T-cell (primary cell): ENCODE data around the gene FOXA2. TPM values are rescaled to one million over a fixed set of nuclear protein-coding genes. Genes with fewer than 3 reads are reported as not detected.

Source experiments
- ATAC-seq, 4 experiments: fragments of 200-7000 bp in 3 of 4; fragments of 150-1000 bp in 1 of 4; cut with Tn5 transposase; replicated peaks in 1 of 4; 1 replicate in 3 of 4; 2 replicates in 1 of 4; pipeline ENCODE4 v1.10.0; 2021; ENCODE audit warnings: moderate library complexity in 3 of 4, mild to moderate bottlenecking in 2 of 4, moderate number of reproducible peaks in 1 of 4
- CTCF ChIA-PET, 2 donors: fragments of 300-600 bp; sonication (Branson Sonifier 250); formaldehyde crosslinking; loops; one replicate each; lab custom pipeline; 2022; ENCODE audit warnings: antibody characterized with exemption in 2 of 2; lab: Charles Lee
- POLR2A ChIA-PET, 2 donors: fragments of 300-600 bp; sonication (Branson Sonifier 250); formaldehyde crosslinking; loops; one replicate each; lab custom pipeline; 2022; ENCODE audit warnings: antibody characterized with exemption in 2 of 2; lab: Charles Lee
- DNase-seq, 35 experiments: peaks; one replicate each; pipeline versions ENCODE4 v3.0.0 to v3.0.0-alpha.2; 2013 to 2023
- H3K27ac ChIP-seq: one replicate; pipeline ENCODE4 v1.5.1; 2013; ENCODE audit warnings: low read length
- H3K27me3 ChIP-seq, 2 experiments: replicated peaks in 1 of 2; 1 replicate in 1 of 2; 2 replicates in 1 of 2; pipeline versions ENCODE4 v1.6.1 to v1.7.0; 2013; ENCODE audit warnings: low read length in 1 of 2, mixed read lengths in 1 of 2; ENCODE audit not compliant: control insufficient read depth in 2 of 2, insufficient read depth in 2 of 2; ENCODE audit errors: extremely low read depth in 1 of 2
- H3K36me3 ChIP-seq, 2 donors: 1 replicate in 1 of 2; 2 replicates in 1 of 2; pipeline versions ENCODE4 v1.6.1 to v1.7.0; 2013; ENCODE audit warnings: low read length in 1 of 2; ENCODE audit not compliant: control insufficient read depth in 2 of 2, insufficient read depth in 1 of 2; ENCODE audit errors: extremely low read depth in 1 of 2
- H3K4me1 ChIP-seq, 2 experiments: 1 replicate in 1 of 2; 2 replicates in 1 of 2; pipeline versions ENCODE4 v1.6.1 to v1.7.0; 2013; ENCODE audit warnings: low read length in 2 of 2, mixed read lengths in 1 of 2; ENCODE audit not compliant: insufficient read depth in 2 of 2, control insufficient read depth in 1 of 2; ENCODE audit errors: extremely low read depth in 1 of 2
- H3K4me3 ChIP-seq, 2 donors: 1 replicate in 1 of 2; 2 replicates in 1 of 2; pipeline versions ENCODE4 v1.5.1 to v1.7.0; 2013; ENCODE audit warnings: mild to moderate bottlenecking in 2 of 2, low read length in 1 of 2, moderate library complexity in 1 of 2; ENCODE audit not compliant: control insufficient read depth in 1 of 2; ENCODE audit errors: extremely low read depth in 1 of 2
- H3K9me3 ChIP-seq: 2 replicates; pipeline ENCODE4 v1.7.0; 2013
- H3K27ac Mint-ChIP-seq, 2 donors: one replicate each; pipeline ENCODE4 v1.8.0; 2020 to 2021; ENCODE audit warnings: mild to moderate bottlenecking in 2 of 2, mixed read lengths in 2 of 2
- H3K27me3 Mint-ChIP-seq, 2 donors: one replicate each; pipeline ENCODE4 v1.8.0; 2021 to 2022; ENCODE audit warnings: mixed read lengths in 2 of 2
- H3K36me3 Mint-ChIP-seq: one replicate; pipeline ENCODE4 v1.8.0; 2021; ENCODE audit warnings: mixed read lengths
- H3K4me1 Mint-ChIP-seq, 3 donors: one replicate each; pipeline ENCODE4 v1.8.0; 2020 to 2022; ENCODE audit warnings: mixed read lengths in 3 of 3, mild to moderate bottlenecking in 1 of 3
- H3K4me3 Mint-ChIP-seq, 3 donors: one replicate each; pipeline ENCODE4 v1.8.0; 2020 to 2022; ENCODE audit warnings: mild to moderate bottlenecking in 3 of 3, mixed read lengths in 3 of 3, moderate library complexity in 3 of 3
- H3K9me3 Mint-ChIP-seq, 3 donors: one replicate each; pipeline ENCODE4 v1.8.0; 2020 to 2022; ENCODE audit warnings: mixed read lengths in 3 of 3
- WGBS: methylation state at CpG from one replicate; pipeline ENCODE4 v1.1.5; 2013; ENCODE audit warnings: missing lambda C conversion rate; ENCODE audit not compliant: insufficient coverage; 5-methylcytosine and 5-hydroxymethylcytosine counted together
- total RNA-seq, 35 experiments: library from RNA in 6 of 35; stranded (reverse) in 6 of 35; fragments of 120-200 nt in 1 of 35; gene quantifications; one replicate each; pipeline versions ENCODE4 v1.2.1 to v1.2.4 and lab custom pipeline; 2013 to 2026

Gene FOXA2
- total RNA-seq, 5 donors from 2014 or later (not counting 1 experiment from before 2014, with no cell fraction given): 0.13 to 0.26 TPM; not detected in 3

DNA sequence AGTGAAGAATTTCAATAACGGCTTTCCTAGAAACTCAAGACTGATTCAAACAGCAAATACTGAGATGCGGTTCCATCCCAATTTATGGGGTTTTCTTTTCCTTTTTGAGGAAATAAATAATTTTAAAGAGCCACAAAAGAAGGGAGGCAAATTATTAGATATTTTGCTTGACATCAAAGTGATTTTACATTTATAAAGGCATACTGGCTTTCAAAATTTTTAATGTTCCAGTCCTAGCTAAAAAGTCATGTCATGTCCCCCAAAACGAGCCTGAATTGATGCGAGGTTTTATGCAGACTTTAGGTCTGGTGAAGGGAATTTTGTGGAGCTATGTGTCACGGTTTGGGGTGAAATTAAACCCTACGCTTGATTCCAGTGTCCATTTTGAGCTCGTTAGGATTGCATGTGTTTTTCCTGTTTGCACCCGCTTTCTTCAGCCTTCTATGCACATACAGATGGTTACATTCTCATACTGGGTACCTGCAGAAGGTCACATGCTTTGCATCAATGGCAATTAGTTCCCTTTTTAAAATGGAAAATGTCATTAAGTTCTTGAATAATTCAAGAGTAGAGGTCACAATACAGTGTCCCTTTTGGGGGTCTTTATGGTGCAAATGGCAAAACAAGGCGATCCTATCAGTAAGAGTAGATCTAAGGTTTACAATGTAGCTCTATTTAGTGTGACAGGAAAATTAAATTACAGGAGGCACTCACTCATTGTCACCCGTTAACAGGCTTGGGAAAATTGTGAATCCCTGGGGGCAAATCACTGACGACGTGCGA, 17.3 kb downstream of the FOXA2 start:
- CTCF ChIA-PET: no interaction called here
- H3K27me3 ChIP-seq: peaks cover 26 to 39% of the 10 kb centered on the region in 2 experiments
- no peaks in the 10 kb centered on the region for H3K4me1 ChIP-seq
- Mint-ChIP-seq H3K27me3 (peaks cover 68 to 74% of the 10 kb centered on the region in 2 donors), H3K9me3 (peaks cover 0 to 6% (median 1%) of the 10 kb centered on the region in 3 donors), H3K27ac (no peak overlapping the region), H3K36me3 (no peaks in the 10 kb centered on the region), H3K4me1 (no peaks in the 10 kb centered on the region), H3K4me3 (no peak overlapping the region)
- no peak overlapping the region for H3K4me3 ChIP-seq
- DNase-seq: no peak
- WGBS: 6% methylated on average over 5 of the region's 13 CpGs
- POLR2A ChIA-PET: no interaction called here
- H3K9me3 ChIP-seq: no peaks in the 10 kb centered on the region
- H3K27ac ChIP-seq: no peak overlapping the region
- ATAC-seq: no peak
- no peaks in the 10 kb centered on the region for H3K36me3 ChIP-seq

DNA sequence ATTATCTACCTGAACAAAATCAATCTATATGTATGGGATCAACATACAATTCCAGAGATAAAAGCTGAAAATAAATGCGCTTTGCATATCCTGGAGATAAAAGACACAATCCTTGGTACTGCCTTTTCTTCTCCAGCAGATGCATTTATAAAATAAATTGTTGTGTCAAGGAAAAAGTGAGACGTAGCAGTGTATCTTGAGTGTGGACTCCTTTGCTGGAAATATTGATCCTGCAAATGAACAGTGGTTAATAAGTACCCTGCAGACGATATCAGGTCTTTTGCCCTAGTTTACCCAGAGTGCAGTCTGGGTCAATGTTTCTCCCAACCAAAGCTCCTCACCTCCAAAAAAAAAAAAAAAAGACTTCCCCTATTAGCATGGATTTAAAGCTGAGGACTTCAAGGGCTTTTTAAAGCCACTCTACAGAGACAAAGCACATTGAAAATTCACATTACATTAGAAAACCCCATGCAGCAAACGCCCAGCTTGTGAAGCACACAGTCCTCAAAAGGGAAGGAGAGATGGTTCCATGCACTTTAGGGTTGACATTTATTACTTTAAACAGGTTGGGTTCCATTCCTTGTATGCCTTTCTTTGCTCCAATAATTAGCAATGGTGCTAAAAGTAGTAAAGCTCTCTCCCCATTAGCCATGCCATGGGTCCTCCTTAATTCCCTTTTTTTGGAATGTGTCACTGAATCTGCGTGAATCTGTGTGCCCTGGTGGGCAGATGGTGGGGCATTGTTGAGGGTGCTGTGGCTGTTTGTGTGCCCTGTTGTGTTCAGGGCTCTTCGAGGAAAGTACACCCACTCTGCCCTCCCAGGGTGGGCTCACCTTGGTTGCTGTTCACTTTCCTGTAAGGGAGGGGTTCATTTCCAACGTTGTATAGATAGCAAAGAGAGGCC, 21.1 kb downstream of the FOXA2 start:
- H3K27me3 Mint-ChIP-seq: peaks cover 69 to 70% of the 10 kb centered on the region in 2 donors
- Histone ChIP-seq H3K27ac (no peak overlapping the region), H3K9me3 (no peaks in the 10 kb centered on the region), H3K4me3 (no peak overlapping the region), H3K4me1 (no peaks in the 10 kb centered on the region), H3K27me3 (peaks cover 15 to 41% of the 10 kb centered on the region in 2 experiments), H3K36me3 (no peaks in the 10 kb centered on the region)
- no peak overlapping the region for H3K4me3 Mint-ChIP-seq
- H3K4me1 Mint-ChIP-seq: no peaks in the 10 kb centered on the region
- ChIA-PET CTCF (no interaction called here), POLR2A (no interaction called here)
- no peak overlapping the region for H3K27ac Mint-ChIP-seq
- DNase-seq: no peak
- no peak for ATAC-seq
- peaks cover 0 to 1% (median 0%) of the 10 kb centered on the region in 3 donors for H3K9me3 Mint-ChIP-seq
- no peaks in the 10 kb centered on the region for H3K36me3 Mint-ChIP-seq
- WGBS: no CpG with 5 or more reads among the region's 7 CpGs

DNA sequence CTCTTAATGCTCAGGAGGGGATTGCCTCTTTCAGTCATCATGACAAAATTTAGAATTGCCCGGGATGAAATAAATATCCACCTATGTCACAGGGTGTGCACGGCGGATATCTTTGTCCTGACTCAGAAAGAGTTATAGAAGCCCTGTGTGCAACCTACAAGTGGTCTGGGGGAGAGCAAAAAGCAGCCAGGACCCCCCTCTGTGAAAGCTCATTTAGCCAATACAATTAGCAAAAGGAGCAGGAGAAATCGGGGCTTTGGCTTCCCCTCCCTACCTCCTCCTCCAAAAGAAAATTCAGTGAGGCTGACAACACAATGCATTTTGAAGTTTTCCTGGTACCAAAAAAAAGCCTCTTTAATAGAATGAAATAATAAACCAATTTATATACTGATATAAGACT, 21.8 kb downstream of the FOXA2 start:
- H3K27ac ChIP-seq: no peak overlapping the region
- CTCF ChIA-PET: no interaction called here
- no peak for ATAC-seq
- peaks cover 0 to 1% (median 0%) of the 10 kb centered on the region in 3 donors for H3K9me3 Mint-ChIP-seq
- no peak for DNase-seq
- no peak overlapping the region for H3K27ac Mint-ChIP-seq
- H3K27me3 ChIP-seq: peaks cover 12 to 41% of the 10 kb centered on the region in 2 experiments
- no peak overlapping the region for H3K4me3 Mint-ChIP-seq
- peaks cover 63 to 65% of the 10 kb centered on the region in 2 donors for H3K27me3 Mint-ChIP-seq
- POLR2A ChIA-PET: no interaction called here
- H3K36me3 ChIP-seq: no peaks in the 10 kb centered on the region
- H3K9me3 ChIP-seq: no peaks in the 10 kb centered on the region
- 10% methylated on average over 2 of the region's 4 CpGs for WGBS
- no peak overlapping the region for H3K4me3 ChIP-seq
- no peaks in the 10 kb centered on the region for H3K36me3 Mint-ChIP-seq
- H3K4me1 ChIP-seq: no peaks in the 10 kb centered on the region
- H3K4me1 Mint-ChIP-seq: no peaks in the 10 kb centered on the region

DNA sequence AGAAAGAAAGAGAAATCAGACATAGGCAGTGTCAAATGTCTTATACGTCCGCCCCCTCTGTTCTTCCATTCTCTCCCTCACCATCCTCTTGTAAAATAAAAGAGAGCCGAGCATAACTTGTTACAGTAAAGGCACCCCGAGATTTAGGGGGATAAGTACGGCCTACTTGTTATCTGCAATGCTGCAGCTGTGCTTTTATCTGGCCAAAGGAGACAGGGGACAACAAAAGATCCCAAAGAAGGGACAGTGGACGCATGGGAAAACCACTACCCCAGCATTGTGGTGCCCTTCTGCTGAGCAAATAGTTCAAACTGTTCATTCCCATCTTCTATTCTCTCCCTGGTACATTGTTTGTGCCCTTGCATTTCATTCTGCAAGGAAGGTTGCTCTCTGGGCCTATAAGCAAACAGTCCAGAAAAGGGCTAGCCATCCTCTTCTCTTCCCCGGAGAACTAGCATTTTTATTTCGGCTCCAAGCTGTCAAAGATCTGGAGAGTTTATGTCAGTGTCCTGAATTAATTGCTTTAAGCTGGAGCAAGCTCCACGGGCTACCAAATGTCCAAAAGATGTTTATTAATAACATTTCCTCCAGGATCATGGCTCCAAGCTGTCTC, 22.3 kb downstream of the FOXA2 start:
- no peak overlapping the region for H3K4me3 ChIP-seq
- Mint-ChIP-seq H3K4me1 (no peaks in the 10 kb centered on the region), H3K9me3 (peaks cover 0 to 1% (median 0%) of the 10 kb centered on the region in 3 donors), H3K27ac (no peak overlapping the region), H3K27me3 (peaks cover 57 to 60% of the 10 kb centered on the region in 2 donors), H3K4me3 (no peak overlapping the region), H3K36me3 (no peaks in the 10 kb centered on the region)
- peaks cover 15 to 39% of the 10 kb centered on the region in 2 experiments for H3K27me3 ChIP-seq
- no peaks in the 10 kb centered on the region for H3K4me1 ChIP-seq
- no peaks in the 10 kb centered on the region for H3K36me3 ChIP-seq
- POLR2A ChIA-PET: no interaction called here
- H3K27ac ChIP-seq: no peak overlapping the region
- no peaks in the 10 kb centered on the region for H3K9me3 ChIP-seq
- 21% methylated on average over 4 of the region's 9 CpGs for WGBS
- DNase-seq (no peak), ATAC-seq (no peak)
- CTCF ChIA-PET: no interaction called here

DNA sequence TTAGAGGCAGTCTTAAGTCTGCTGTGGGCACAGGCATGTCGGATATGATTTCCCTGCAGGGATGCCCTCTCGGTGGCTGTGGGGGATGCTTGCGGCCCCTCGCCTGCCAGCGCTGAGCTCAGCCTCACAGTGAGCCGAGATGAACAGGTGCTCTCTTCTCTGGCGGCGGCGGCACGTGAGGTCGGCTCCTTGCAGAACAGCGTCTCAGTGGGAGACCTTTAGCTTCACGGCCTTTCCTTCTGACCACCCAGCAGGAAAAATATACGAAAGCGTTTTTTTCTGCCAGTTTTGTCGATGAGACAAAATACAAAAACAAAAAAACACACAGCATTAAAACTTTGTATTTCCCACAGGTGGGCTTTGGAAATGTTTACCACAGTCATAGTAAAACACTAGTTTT, 23.6 kb downstream of the FOXA2 start:
- Histone ChIP-seq H3K9me3 (no peaks in the 10 kb centered on the region), H3K36me3 (no peaks in the 10 kb centered on the region), H3K4me3 (no peak overlapping the region), H3K27ac (no peak overlapping the region), H3K27me3 (peaks cover 19 to 31% of the 10 kb centered on the region in 2 experiments), H3K4me1 (no peaks in the 10 kb centered on the region)
- CTCF ChIA-PET: no interaction called here
- DNase-seq (no peak), ATAC-seq (no peak)
- POLR2A ChIA-PET: no interaction called here
- Mint-ChIP-seq H3K9me3 (peaks cover 0 to 1% (median 0%) of the 10 kb centered on the region in 3 donors), H3K4me3 (no peak overlapping the region), H3K36me3 (no peaks in the 10 kb centered on the region), H3K4me1 (no peaks in the 10 kb centered on the region), H3K27ac (no peak overlapping the region), H3K27me3 (peaks cover 49 to 57% of the 10 kb centered on the region in 2 donors)
- 7% methylated on average over 15 of the region's 16 CpGs for WGBS

DNA sequence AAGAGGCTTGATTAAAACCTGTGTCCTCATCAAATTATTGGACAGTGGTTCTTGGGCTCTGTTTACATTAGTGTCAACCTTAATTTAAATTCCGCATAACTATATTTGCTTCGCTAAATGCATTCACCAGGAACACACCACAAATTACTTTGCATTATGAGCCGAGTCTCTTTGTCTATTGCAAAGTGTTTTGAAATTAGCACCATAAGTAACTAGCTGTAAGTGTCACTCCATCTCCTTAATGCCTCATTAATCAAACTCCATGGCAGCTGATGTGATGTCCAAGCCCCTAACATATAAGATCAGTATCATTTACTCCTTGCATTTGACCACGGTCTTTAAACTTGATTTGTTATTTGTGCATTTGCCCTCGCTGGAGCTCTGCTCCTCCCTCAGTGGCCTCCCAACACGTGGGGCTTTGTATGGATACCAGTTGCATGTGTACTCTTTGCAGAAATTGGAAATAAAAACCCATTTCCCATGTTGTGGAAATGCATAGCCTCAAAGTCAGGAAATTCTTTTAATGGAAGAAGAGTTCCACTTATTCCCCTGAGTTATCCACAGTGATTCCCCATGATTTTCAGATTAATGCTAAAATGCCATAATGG, 24.6 kb downstream of the FOXA2 start:
- 39% methylated on average over 3 of the region's 6 CpGs for WGBS
- DNase-seq: no peak
- no peaks in the 10 kb centered on the region for H3K9me3 ChIP-seq
- H3K36me3 ChIP-seq: no peaks in the 10 kb centered on the region
- ChIA-PET CTCF (no interaction called here), POLR2A (no interaction called here)
- H3K4me3 ChIP-seq: no peak overlapping the region
- no peak overlapping the region for H3K27ac ChIP-seq
- H3K36me3 Mint-ChIP-seq: no peaks in the 10 kb centered on the region
- no peak overlapping the region for H3K27ac Mint-ChIP-seq
- no peak for ATAC-seq
- no peaks in the 10 kb centered on the region for H3K4me1 Mint-ChIP-seq
- no peaks in the 10 kb centered on the region for H3K4me1 ChIP-seq
- peaks cover 46 to 54% of the 10 kb centered on the region in 2 donors for H3K27me3 Mint-ChIP-seq
- H3K27me3 ChIP-seq: peaks cover 19 to 31% of the 10 kb centered on the region in 2 experiments
- H3K4me3 Mint-ChIP-seq: no peak overlapping the region
- H3K9me3 Mint-ChIP-seq: peaks cover 0 to 1% (median 0%) of the 10 kb centered on the region in 3 donors
